ENCODE measurements around the gene OR13J1. TPM values are rescaled to one million over a fixed set of nuclear protein-coding genes. Genes with fewer than 3 reads are reported as not detected.

OR13J1 gene
- total RNA-seq, 1 donor from 2014 or later, result not detected

DNA sequence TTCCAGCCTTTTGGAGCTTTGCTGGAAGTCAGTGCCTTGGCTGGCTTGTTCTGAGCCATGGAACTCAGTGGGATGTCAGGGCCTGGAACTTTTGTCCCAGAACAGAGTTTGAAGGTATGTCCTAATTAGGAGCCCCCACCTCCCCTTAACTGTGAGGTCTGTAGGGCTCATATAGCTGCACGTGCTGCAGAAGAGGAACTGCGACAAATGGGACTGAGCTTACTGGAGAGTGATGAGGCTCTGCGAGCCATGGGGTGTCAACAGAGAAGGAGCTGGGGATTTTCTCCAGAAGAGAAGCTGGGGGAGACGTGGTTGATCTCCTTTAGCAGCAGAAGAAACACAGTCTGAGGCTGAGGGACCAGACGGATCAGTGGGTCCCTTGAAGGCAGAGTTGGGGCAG lies 30.3 kb downstream of the OR13J1 start:
- H3K27me3 ChIP-seq, result no peaks in the 10 kb centered on the region
- TF ChIP-seq, protein P1, sequence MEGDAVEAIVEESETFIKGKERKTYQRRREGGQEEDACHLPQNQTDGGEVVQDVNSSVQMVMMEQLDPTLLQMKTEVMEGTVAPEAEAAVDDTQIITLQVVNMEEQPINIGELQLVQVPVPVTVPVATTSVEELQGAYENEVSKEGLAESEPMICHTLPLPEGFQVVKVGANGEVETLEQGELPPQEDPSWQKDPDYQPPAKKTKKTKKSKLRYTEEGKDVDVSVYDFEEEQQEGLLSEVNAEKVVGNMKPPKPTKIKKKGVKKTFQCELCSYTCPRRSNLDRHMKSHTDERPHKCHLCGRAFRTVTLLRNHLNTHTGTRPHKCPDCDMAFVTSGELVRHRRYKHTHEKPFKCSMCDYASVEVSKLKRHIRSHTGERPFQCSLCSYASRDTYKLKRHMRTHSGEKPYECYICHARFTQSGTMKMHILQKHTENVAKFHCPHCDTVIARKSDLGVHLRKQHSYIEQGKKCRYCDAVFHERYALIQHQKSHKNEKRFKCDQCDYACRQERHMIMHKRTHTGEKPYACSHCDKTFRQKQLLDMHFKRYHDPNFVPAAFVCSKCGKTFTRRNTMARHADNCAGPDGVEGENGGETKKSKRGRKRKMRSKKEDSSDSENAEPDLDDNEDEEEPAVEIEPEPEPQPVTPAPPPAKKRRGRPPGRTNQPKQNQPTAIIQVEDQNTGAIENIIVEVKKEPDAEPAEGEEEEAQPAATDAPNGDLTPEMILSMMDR (IDR thresholded peaks at IDR 0.05), result no peak
- TF ChIP-seq POLR2A (IDR thresholded peaks at IDR 0.05), result no peak
- no peak for TF ChIP-seq POLR2AphosphoS5 (IDR thresholded peaks at IDR 0.05; ENCODE audit: insufficient read depth in 1 of 2, low read depth in 1 of 2)
- intact Hi-C loops (cut with DNase I), result no loop called here

DNA sequence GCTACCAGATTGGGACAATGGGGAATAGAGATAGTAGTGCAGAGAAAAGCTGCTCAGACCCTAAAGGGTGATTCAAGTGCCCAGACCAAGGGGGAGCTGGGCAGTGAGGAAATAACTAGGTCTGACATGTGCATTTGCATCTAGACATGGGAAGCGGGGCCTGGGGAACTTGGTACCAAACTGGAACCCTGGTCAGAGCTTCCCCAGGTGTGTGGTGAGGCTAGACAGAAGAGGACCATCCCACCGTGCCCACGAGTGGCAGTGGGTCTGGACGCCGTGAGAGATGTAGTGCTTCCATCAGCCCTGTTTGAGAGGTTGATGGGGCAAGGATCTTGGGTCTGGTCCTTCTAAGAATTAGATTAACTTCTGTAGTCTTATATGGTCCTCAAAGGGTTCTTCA lies 33.6 kb downstream of the OR13J1 start:
- DNase-seq (ENCODE audit: extremely low spot score in 2 of 2), result no peak
- no peaks in the 10 kb centered on the region for H3K36me3 ChIP-seq
- no peaks in the 10 kb centered on the region for H3K27me3 ChIP-seq
- intact Hi-C loops (cut with DNase I), result no loop called here
- H3K9me3 ChIP-seq, result no peaks in the 10 kb centered on the region
- no peak overlapping the region for H3K27ac ChIP-seq
- H3K4me1 ChIP-seq, result peaks cover 32% of the 10 kb centered on the region
- TF ChIP-seq POLR2A (IDR thresholded peaks at IDR 0.05) (no peak), POLR2AphosphoS5 (IDR thresholded peaks at IDR 0.05; ENCODE audit: insufficient read depth in 1 of 2, low read depth in 1 of 2) (no peak)
- TF ChIP-seq, protein P1 (IDR thresholded peaks at IDR 0.05), result no peak
- H3K4me3 ChIP-seq, result no peak overlapping the region

More for the DNA sequence above, 30.3 kb downstream of the OR13J1 start:
- no peak for DNase-seq (ENCODE audit: extremely low spot score in 2 of 2)
- Histone ChIP-seq H3K4me3 (no peak overlapping the region), H3K4me1 (peaks cover 19% of the 10 kb centered on the region), H3K36me3 (no peaks in the 10 kb centered on the region), H3K9me3 (no peaks in the 10 kb centered on the region), H3K27ac (no peak overlapping the region)

DNA sequence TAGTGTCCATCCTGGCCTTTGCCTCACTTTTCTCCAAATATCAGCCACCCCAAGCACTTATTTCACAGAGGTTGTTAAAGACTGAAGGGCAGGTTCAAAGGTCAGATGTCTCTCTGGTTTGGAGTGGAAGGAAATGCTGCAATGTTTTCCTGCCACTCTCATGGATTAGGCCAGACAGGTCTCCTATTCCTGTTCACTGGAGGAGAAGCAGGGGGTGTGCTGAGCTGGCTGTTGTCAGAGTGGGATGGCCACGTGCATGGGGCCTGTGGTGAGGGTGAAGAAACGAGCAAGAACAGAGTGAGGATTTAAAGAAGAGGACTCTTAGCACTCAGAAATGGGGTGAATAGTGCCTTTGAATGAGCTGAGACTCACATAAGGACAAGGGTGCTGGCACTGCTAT lies 34.4 kb downstream of the OR13J1 start:
- H3K27me3 ChIP-seq, result no peaks in the 10 kb centered on the region
- H3K27ac ChIP-seq, result no peak overlapping the region
- H3K4me1 ChIP-seq, result peaks cover 40% of the 10 kb centered on the region
- H3K36me3 ChIP-seq, result no peaks in the 10 kb centered on the region
- H3K9me3 ChIP-seq, result no peaks in the 10 kb centered on the region
- H3K4me3 ChIP-seq, result no peak overlapping the region
- DNase-seq (ENCODE audit: extremely low spot score in 2 of 2), result no peak
- intact Hi-C loops (cut with DNase I), result no loop called here
- TF ChIP-seq POLR2AphosphoS5 (IDR thresholded peaks at IDR 0.05; ENCODE audit: insufficient read depth in 1 of 2, low read depth in 1 of 2) (no peak), POLR2A (IDR thresholded peaks at IDR 0.05) (no peak)
- TF ChIP-seq, protein P1 (IDR thresholded peaks at IDR 0.05), result no peak

DNA sequence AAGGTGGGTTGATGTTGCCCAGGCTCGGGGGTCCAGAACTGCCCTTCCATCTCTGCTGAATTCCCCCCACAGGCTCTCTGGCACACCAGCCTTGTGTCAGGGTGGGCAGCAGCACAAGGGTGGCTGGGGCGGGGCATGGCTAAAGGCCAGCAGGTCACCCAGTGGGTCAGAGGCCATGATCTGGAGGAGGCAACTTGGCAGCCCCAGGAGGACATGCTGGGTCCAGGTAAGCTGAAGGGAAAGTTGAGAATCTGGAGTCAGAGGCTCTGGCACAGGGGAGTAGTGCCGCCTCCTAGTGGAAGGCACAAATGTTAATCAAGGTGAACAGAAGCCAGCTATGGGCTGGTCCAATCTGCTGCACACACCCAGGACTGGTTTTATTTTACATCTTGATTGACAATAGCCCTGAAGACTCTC lies 35.0 kb downstream of the OR13J1 start:
- intact Hi-C loops (cut with DNase I), result no loop called here
- Histone ChIP-seq H3K4me3 (no peak overlapping the region), H3K36me3 (no peaks in the 10 kb centered on the region), H3K4me1 (peaks cover 45% of the 10 kb centered on the region), H3K27me3 (no peaks in the 10 kb centered on the region), H3K27ac (no peak overlapping the region), H3K9me3 (no peaks in the 10 kb centered on the region)
- TF ChIP-seq POLR2A (IDR thresholded peaks at IDR 0.05) (no peak), POLR2AphosphoS5 (IDR thresholded peaks at IDR 0.05; ENCODE audit: insufficient read depth in 1 of 2, low read depth in 1 of 2) (no peak)
- TF ChIP-seq, protein P1 (IDR thresholded peaks at IDR 0.05), result no peak
- DNase-seq (ENCODE audit: extremely low spot score in 2 of 2), result no peak

DNA sequence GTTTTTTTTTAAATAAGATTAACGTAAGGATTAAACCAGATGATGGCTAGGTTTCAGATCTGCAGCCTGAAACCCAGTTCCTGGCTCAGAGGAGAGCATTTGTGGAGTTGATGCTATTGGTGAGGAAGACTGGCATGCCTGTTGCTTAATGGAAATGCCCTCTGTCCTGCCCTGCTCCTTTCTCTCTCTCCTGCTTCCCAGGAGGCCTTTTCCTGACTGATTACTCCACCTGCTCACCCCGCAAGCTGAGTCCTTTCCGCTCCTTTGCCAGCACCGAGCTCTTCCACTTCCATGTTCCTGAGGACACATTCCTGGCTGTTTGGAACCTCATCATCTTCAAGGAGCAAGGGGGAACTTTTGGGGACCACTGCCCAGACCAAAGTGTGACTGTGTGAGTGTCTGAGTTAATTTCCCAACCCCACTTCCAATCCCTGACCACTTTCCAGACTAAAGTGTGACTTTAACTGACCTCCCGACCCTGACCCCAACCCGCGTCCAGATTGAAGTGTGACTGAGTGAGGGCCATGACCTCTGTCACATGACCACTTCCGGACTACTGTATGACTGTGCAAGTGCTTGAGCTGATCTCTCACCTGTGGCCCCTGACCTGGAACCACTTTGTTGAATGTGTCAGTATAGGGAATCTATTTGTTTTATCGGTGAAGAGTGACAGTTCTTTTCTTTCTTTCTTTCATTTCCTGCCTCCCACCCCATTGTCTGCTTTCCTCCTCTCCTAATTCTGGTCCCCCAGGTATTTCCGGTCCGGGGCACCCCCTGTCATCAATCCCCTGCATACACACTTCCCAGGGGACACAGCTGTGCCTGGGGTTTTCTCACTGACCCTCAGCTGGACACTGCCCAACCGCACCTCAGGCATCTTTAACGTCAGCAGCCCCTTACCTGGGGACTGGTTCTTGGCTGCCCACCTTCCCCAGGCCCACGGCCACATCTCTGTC lies 35.7 kb downstream of the OR13J1 start:
- Histone ChIP-seq H3K4me1 (peaks cover 52% of the 10 kb centered on the region), H3K4me3 (no peak overlapping the region), H3K27ac (no peak overlapping the region), H3K9me3 (no peaks in the 10 kb centered on the region), H3K27me3 (no peaks in the 10 kb centered on the region), H3K36me3 (no peaks in the 10 kb centered on the region)
- DNase-seq (ENCODE audit: extremely low spot score in 2 of 2), result no peak
- no peak for TF ChIP-seq POLR2AphosphoS5 (IDR thresholded peaks at IDR 0.05; ENCODE audit: insufficient read depth in 1 of 2, low read depth in 1 of 2)
- TF ChIP-seq, protein P1 (IDR thresholded peaks at IDR 0.05), result no peak
- no peak for TF ChIP-seq POLR2A (IDR thresholded peaks at IDR 0.05)
- intact Hi-C loops (cut with DNase I), result no loop called here

All from vagina (tissue), 2 donors.